ENCODE results near the gene GSK3A.
"Not testable (repeated sequence)": the region's sequence is repeated elsewhere in the genome, so short reads cannot be mapped to it uniquely, and the experiment has no call there.

GSK3A gene

GRCh38 chr19:42267644-42268141, 25.3 kb upstream of the GSK3A start:
- no peak for DNase-seq

DNA sequence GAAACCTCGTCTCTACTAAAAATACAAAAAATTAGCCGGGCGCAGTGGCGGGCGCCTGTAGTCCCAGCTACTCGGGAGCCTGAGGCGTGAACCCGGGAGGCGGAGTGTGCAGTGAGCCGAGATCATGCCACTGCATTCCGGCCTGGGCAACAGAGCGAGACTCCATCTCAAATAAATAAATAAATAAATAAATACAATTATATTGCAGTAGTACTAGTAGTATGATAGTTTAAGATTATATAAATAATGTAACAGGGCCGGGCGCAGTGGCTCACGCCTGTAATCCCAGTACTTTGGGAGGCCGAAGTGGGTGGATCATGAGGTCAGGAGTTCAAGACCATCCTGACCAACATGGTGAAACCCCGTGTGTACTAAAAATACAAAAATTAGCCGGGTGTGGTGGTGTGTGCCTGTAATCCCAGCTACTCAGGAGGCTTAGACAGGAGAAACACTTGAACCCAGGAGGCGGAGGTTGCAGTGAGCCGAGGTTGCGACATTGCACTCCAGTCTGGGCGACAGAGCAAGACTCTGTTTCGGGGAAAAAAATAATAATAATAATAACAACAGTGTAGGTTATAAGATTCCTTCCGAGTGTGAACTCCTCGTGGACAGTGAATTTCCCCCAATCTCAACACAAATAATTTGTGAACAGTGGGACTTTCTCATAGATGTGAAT, 24.7 kb upstream of the GSK3A start:
- DNase-seq: not testable (repeated sequence)

DNA sequence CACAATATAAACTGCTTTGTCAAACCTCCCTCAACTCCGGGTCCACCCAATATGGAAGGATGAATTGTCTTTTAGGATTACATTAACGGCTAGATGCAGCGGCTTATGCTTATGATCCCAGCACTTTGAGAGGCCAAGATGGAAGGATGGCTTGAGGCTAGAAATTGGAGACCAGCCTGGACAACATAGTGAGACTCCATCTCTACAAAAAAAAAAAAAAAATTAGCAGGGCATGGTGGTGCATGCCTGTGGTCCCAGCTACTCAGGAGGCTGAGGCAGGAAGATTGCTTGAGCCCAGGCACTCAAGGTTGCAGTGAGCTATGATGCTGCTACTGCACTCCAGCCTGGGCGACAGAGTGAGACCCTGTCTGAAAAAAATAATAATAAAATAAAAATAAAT, 23.7 kb upstream of the GSK3A start:
- DNase-seq: not testable (repeated sequence)

DNA sequence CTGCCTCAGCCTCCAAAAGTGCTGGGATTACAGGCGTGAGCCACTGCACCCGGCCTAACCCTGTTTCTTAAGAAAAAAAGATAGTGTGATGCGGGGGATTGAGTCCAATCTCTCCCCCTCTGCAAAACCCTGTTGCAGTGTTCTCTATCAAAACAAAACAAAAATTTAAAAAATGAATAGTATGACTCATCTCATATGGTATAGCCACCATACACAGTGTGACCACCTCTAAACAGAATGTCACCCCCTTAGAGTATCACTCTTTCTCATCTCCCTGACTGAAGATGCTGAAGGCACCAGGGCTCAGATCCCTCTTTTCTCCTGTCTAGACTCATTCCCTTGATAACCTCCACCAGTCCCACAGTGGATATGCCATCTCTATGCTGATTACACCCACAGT, 19.4 kb upstream of the GSK3A start:
- no peak for DNase-seq

DNA sequence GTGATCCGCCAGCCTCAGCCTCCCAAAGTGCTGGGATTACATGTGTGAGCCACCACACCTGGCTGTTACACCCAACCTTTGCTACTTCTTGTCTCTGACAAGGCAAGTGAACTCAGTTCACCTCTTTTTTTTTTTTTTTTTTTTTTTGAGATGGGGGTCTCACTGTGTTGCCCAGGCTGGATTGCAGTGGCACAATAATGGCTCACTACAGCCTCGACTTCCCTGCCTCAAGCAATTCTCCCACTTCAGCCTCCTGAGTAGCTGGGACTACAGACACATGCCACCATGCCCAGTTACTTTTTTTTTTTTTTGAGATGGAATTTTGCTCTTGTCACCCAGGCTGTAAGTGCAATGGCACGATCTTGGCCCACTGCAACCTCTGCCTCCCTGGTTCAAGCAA, 15.4 kb upstream of the GSK3A start:
- not testable (repeated sequence) for DNase-seq

DNA sequence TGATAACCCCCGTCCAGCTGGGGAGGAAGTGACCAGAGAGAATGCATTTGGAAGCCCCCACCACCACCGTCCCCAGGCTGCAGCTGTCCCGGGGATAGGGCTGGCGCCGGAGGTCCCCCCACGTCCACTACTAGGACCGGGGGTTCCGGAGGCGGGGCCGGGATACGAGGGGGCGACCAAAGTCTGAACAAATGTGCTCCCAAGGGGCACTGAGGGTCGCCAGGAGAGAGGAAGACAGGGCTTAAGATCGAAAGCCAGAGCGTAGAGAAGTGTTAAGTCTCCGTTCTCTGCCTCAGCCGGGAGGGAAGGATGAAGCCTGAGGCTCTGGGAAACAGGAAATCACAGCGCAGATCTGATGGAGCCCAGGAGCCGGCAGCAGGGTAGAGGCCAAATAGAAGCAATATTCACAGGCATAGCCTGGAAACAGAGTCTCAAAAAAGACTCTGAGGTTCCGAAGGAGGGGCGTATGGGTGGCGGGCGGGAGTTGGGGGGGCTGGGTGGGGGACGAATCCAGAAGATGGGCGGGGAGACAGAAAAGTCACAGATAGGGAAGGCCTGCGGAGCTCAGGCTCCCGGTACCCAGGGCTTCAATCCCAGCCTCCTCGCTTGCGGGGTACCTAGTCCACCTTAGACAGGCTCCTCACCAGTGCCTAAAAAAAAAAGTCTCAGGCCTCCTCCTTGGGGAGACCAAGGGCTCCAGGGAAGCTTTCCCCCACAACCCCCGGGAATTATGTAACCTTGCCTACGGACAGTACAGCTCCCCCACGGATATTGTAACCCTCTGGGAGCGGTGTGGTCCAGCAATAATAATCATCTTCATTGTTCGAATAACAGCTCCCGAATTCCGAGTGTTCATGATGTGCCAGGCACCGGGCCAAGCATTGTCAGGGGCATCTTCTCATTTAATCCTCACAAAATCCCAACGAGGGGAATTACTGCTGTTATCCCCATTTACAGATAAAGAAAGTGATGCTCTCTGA, 13.7 kb upstream of the GSK3A start:
- no peak for DNase-seq

GRCh38 chr19:42254850-42255765, 12.7 kb upstream of the GSK3A start, which contains the start of gene ERF:
Gene ERF, minus strand, starts transcription at chr19:42255128. Its CDS starts 129 bp downstream, at chr19:42254999.
- DNase-seq: peak; percentile 94

DNA sequence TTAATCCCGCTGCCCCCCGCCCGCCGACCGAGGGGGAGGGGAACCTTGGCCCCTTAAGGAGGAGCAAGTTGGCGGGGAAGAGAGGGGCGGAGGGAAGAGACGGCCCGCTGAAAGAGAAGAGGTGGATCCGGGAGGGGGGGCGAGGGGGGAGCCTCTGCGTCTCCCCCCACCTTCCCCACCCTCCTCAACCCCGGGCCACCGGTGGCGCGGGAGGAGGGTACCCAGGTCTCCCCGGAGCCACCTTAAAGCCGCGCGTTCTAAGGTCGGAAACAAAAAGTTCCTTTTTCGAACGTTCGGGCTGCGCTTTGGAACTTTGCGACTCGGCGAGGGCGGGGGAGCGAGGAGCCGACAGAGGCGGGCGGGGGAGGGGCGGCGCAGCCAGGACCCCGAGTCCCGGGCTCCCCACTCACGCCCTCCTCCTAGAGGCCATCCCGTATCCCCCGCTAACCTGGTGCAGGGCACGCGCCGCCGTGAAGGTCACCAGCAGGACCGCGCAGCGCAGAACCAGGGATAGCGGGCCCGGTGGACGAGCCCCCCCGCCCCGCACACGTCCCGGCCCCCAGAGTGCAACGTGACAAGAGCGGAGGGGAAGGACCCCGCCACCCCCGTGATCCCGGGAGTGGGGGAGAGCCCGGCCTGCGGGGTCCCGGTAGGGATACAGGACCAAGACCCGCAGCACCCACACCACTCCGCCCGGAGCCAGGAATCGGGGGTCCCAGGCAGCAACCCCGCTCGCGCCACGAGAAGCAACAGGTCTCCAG, 11.9 kb upstream of the GSK3A start:
- peak; percentile 81 for DNase-seq

DNA sequence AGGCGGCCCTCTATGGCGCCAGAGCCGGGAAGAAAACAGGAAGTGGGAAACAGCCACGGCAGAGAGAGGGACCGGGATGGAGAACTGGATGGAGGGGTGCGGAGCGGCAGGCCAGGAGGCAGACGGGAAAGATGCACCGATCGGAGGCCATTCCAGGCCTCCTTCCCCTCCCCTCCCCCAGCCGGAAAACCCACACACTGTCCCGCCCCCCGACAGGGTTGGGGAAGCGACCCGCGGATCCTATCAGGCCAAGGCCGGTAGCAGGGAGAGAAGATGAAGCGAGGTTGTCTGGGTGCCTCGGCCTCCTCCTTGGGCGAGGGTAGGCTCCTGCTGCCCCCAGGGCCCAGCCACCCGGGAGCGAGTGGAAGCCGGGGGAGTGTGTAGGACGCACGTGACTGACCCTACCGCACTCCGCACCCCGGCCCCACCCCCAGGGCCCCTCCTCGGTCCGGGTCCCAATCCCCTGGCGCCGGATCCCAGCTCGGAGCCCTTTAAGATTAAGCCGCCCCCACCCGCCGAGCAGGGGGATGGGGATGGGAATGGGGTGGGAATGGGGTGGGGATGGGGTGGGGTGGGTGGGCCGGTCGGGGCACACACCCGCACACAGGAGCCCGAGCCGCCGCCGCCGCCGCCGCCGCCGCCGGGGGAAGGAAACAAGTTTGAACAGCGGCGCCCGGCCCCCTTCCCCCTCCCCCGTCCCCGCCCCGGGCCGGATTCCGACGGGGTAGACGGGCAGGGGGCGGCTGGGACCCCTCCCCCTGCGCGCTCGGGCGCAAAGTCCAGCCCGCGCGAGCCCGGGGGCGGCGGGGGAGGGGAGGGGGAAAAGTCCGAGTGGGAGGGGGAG, 11.1 kb upstream of the GSK3A start:
- peak; percentile 54 for DNase-seq

DNA sequence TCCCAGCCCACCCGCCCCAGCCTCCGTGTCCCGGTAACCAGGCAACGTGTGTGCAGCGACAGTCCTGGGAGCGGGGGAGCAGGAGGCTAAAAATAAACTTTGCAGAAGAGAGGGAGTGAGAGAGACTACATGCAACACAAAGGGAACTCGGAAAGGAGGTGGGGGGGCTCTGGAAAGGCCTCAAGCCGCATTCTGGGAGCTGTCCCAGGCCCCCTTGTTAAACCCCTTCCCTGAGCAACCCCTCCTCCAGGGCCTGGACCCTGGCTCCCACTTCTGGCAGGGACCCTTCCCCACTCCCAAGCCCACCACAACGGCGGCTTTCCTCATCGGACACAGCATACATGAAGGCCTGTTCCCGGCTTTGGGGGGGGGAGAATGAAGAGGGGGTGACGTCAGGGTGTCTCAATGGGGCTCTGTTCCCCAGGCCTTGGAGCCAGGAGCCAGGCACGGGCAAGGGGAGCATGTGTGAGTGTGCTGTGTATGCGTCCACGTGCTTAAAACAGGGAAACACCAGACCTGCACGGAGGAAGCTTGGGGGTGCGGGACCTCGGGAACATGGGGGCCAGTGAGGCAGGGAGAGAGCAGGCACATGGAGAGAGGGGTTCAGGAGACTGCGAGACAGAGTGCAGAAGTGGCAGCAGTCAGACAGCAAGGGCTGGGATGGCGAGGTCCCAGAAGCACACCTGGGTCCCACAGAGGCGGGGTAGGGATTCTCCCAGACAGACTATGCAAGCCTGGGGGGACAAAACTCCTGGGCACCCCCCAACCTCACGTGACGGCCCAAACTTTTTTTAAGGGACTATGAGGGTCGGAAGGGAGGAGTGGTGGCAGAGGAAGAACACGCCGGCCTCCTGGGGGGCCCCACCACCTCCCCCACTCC, 10.2 kb upstream of the GSK3A start:
- no peak for DNase-seq

DNA sequence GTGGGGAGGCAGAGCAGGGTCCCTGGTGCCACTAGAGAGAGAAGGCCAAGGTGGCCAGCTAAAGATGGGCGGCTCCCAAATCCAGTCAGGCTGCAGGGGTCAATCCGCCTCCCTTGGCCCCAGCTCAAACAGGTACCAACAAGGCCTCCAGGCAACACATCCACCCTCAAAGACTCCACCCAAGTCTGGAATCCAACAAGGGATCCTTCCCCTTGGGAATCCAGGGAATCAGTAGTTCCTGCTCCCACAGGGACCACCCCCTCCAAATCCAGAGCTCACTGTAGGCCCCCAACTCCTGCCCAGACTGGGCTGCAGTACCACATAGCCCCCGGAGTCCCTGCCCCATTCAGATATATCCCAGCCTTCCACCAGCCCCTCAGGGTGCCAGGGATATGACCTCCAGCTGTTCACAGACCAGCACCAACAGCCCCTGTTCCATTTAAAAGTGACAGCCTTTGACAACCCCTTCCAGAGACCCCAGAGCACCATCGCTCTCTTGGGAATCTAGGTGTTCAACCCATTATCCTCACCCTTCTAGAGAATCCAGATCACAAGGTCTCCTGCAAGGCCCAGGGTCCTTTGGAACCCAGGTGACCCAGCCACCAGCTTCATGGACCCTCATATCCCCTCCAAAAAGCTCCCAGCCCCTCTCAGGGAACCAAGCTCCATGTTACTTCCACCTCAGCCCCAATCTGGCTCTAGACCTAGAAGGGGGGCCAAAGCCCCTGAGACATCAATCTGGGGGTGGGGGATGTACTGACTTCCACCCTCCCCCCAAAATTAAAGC, 9.4 kb upstream of the GSK3A start:
- no peak for DNase-seq

- DNase-seq: no peak
Measured at GRCh38 chr19:42250666-42251531, 8.5 kb upstream of the GSK3A start.

- DNase-seq: no peak
Measured at GRCh38 chr19:42250183-42250665, 7.8 kb upstream of the GSK3A start.

GRCh38 chr19:42249769-42250168, 7.4 kb upstream of the GSK3A start:
- no peak for DNase-seq

GRCh38 chr19:42249149-42249750, 6.8 kb upstream of the GSK3A start:
- DNase-seq: no peak

DNA sequence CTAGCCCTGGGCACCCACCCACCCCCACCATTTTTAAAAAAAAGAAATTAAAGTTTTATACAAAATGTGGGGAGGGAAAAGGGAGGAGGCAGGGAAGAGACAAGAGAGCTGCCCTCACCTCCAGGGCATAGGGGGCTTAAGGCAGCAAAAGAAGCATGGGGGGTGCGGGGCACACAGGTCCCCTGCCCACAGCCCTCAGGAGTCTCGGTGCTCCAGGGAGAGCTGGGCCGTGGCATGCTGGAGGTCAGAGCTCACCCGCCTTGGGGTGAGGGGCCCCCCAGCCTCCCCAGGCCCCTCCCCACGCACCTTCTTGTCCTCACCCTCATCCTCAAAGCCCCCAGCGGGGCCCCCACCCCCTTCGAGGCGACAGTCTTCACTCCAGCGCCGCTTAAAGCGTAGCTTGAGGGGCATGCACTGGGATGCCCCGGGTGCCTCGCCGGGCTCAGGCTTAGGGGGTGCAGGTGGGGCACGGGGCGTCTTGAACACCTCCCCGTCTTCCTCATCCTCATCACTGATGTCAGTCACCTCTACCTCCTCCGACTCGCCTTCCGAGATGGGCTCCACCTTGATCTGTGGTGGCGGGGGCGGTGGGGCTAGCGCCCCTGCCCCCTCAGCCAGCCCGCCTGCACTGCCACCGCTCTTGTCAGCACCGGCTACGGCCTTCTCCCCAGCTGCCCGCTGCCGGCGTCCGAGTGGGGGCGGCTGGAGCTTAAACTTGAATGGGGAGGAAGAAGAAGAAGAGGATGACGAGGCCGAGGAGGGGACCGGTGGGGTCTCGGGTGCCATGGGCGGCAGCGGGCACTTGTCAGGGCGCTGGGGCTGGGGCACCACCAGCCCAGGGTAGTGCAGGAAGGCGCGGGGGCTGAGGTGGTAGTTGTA, 6.1 kb upstream of the GSK3A start:
- no peak for DNase-seq

Measured in stimulated activated CD4-positive, alpha-beta T cell treated with anti-CD3 and anti-CD28 coated beads, Interleukin-4, amount 100 ng/mL, for 24 hours (primary cell).